Activated CD8-positive, alpha-beta memory T cell treated with anti-CD3 and anti-CD28 coated beads, Interleukin-2, amount 50 U/mL, for 48 hours (primary cell): ENCODE measurements around the gene FFAR1.

Source experiments
- DNase-seq: peaks from one replicate; pipeline ENCODE4 v3.0.0-alpha.2; 2020

Gene FFAR1

GRCh38 chr19:35347171-35347929 is at the start of gene FFAR1:
FFAR1 (plus strand) TSS chr19:35347902; CDS start chr19:35351552, 3,650 bp downstream.
- DNase-seq, result peak; percentile 84

GRCh38 chr19:35297922-35298321 is 49.8 kb upstream of the FFAR1 start:
- no peak for DNase-seq

- no peak for DNase-seq
These were observed 49.1 kb upstream of the FFAR1 start for GRCh38 chr19:35298561-35298972.

- no peak for DNase-seq
These were observed 48.0 kb upstream of the FFAR1 start for GRCh38 chr19:35299523-35300338.

GRCh38 chr19:35300339-35300649 is 47.4 kb upstream of the FFAR1 start:
- no peak for DNase-seq

- DNase-seq, result no peak
These were observed 45.7 kb upstream of the FFAR1 start for GRCh38 chr19:35301961-35302360.

- DNase-seq, result no peak
These were observed 45.3 kb upstream of the FFAR1 start for GRCh38 chr19:35302446-35302845.

GRCh38 chr19:35303357-35303915 is 44.3 kb upstream of the FFAR1 start:
- DNase-seq, result no peak

- DNase-seq, result no peak
These were observed 43.7 kb upstream of the FFAR1 start for GRCh38 chr19:35304036-35304435.

- no peak for DNase-seq
These were observed 42.5 kb upstream of the FFAR1 start for GRCh38 chr19:35305181-35305580.

- DNase-seq, result no peak
These were observed 41.0 kb upstream of the FFAR1 start for GRCh38 chr19:35306473-35307246.

GRCh38 chr19:35307931-35308330 is 39.8 kb upstream of the FFAR1 start:
- no peak for DNase-seq

GRCh38 chr19:35308910-35309309 is 38.8 kb upstream of the FFAR1 start:
- no peak for DNase-seq

- DNase-seq, result no peak
These were observed 38.0 kb upstream of the FFAR1 start for GRCh38 chr19:35309481-35310279.

- no peak for DNase-seq
These were observed 37.4 kb upstream of the FFAR1 start for GRCh38 chr19:35310331-35310730.

GRCh38 chr19:35310811-35311465 is 36.8 kb upstream of the FFAR1 start:
- DNase-seq, result no peak

GRCh38 chr19:35311901-35312665 is 35.6 kb upstream of the FFAR1 start:
- DNase-seq, result no peak

GRCh38 chr19:35313587-35313986 is 34.1 kb upstream of the FFAR1 start:
- DNase-seq, result no peak

- DNase-seq, result no peak
These were observed 33.7 kb upstream of the FFAR1 start for GRCh38 chr19:35314031-35314430.

GRCh38 chr19:35314858-35315470 is 32.7 kb upstream of the FFAR1 start:
- DNase-seq, result no peak

- DNase-seq, result no peak
These were observed 31.8 kb upstream of the FFAR1 start for GRCh38 chr19:35315883-35316282.
